GM23248 (cell line): ENCODE results near the gene HCFC1R1. TPM values are rescaled to one million over a fixed set of nuclear protein-coding genes. Genes with fewer than 3 reads are reported as not detected.

Experiments used
- DNase-seq: peaks from one replicate; pipeline ENCODE4 v3.0.0-alpha.2; 2015
- H2AFZ ChIP-seq: fragments of 200-600 bp; sonication (generic); 2 replicates; pipeline ENCODE4 v1.6.1; 2016; ENCODE audit warnings: antibody characterized with exemption
- H3F3A ChIP-seq: fragments of 200-600 bp; sonication (generic); 2 replicates; pipeline ENCODE4 v1.6.1; 2016; ENCODE audit warnings: mild to moderate bottlenecking, antibody characterized with exemption, mixed run types; ENCODE audit not compliant: insufficient read depth
- H3K27ac ChIP-seq: fragments of 200-600 bp; sonication (generic); 2 replicates; pipeline ENCODE4 v1.5.1; 2016; ENCODE audit warnings: mild to moderate bottlenecking
- H3K27me3 ChIP-seq: fragments of 200-600 bp; sonication (generic); replicated peaks from 2 replicates; pipeline ENCODE4 v1.6.1; 2016; ENCODE audit warnings: mild to moderate bottlenecking; ENCODE audit not compliant: insufficient read depth
- H3K36me3 ChIP-seq: fragments of 200-600 bp; sonication (generic); 2 replicates; pipeline ENCODE4 v1.6.1; 2016; ENCODE audit warnings: low read depth, mild to moderate bottlenecking
- H3K4me1 ChIP-seq: fragments of 200-600 bp; sonication (generic); 2 replicates; pipeline ENCODE4 v1.6.1; 2016; ENCODE audit warnings: mild to moderate bottlenecking; ENCODE audit not compliant: insufficient read depth
- H3K4me2 ChIP-seq: fragments of 200-600 bp; sonication (generic); one replicate; pipeline ENCODE4 v1.6.1; 2016; ENCODE audit warnings: mild to moderate bottlenecking; ENCODE audit not compliant: unreplicated experiment
- H3K4me3 ChIP-seq: fragments of 200-600 bp; sonication (generic); 2 replicates; pipeline ENCODE4 v1.5.1; 2016; ENCODE audit warnings: mild to moderate bottlenecking
- H3K79me2 ChIP-seq: fragments of 200-600 bp; sonication (generic); 2 replicates; pipeline ENCODE4 v1.6.1; 2016; ENCODE audit warnings: mild to moderate bottlenecking; ENCODE audit not compliant: insufficient read depth
- H3K9ac ChIP-seq: fragments of 200-600 bp; sonication (generic); 2 replicates; pipeline ENCODE4 v1.6.1; 2016; ENCODE audit warnings: mild to moderate bottlenecking
- H3K9me2 ChIP-seq: fragments of 200-600 bp; sonication (generic); 2 replicates; pipeline ENCODE4 v1.6.1; 2016; ENCODE audit warnings: mixed run types, mild to moderate bottlenecking, moderate library complexity; ENCODE audit not compliant: insufficient read depth
- H3K9me3 ChIP-seq: fragments of 200-600 bp; sonication (generic); one replicate; pipeline ENCODE4 v1.6.1; 2017; ENCODE audit warnings: low read depth
- H4K20me1 ChIP-seq: fragments of 200-600 bp; sonication (generic); 2 replicates; pipeline ENCODE4 v1.6.0; 2016; ENCODE audit not compliant: insufficient read depth
- EZH2 ChIP-seq: fragments of 200-600 bp; sonication (generic); IDR thresholded peaks from 2 replicates; pipeline ENCODE4 v1.6.1; 2018; ENCODE audit warnings: antibody characterized with exemption, mild to moderate bottlenecking; ENCODE audit not compliant: insufficient read depth, poor library complexity, severe bottlenecking
- EZH2phosphoT487 ChIP-seq: fragments of 200-600 bp; sonication (generic); IDR thresholded peaks from 2 replicates; pipeline ENCODE4 v1.6.1; 2018; ENCODE audit warnings: antibody characterized with exemption, moderate library complexity, mild to moderate bottlenecking, low read depth; ENCODE audit not compliant: insufficient read depth
- WGBS, 2 experiments: methylation state at CpG; one replicate each; pipeline ENCODE4 v1.1.6; 2015 to 2017; ENCODE audit warnings: low lambda C conversion rate in 2 of 2, low coverage in 1 of 2; ENCODE audit errors: missing lambda C conversion rate in 2 of 2; 5-methylcytosine and 5-hydroxymethylcytosine counted together
- in situ Hi-C: fragments of 300-500 bp; cut with MboI; formaldehyde crosslinking; loops from 2 replicates; pipeline ENCODE4 v1.15.0; 2020
- polyA plus RNA-seq: library from polyadenylated mRNA; unstranded; fragments of >200 nt; fragmentation: Nextera tagmentation; extraction: Ambion mirVana; gene quantifications from 2 replicates; pipeline ENCODE4 v1.2.1, GENCODE V29; 2016
- total RNA-seq: library from RNA; depleted of rRNA; stranded (reverse); fragments of >200 nt; shearing (Covaris generic); gene quantifications from 2 replicates; pipeline ENCODE4 v1.2.3, GENCODE V29; 2014

Gene HCFC1R1
- total and polyA plus RNA-seq, 2 experiments from 2014 or later, result 7.2 to 53.2 TPM

- H3K4me2 ChIP-seq, result no peak overlapping the region
- H2AFZ ChIP-seq, result no peak overlapping the region
- H3K27ac ChIP-seq, result no peak overlapping the region
- no peak for DNase-seq
- H4K20me1 ChIP-seq, result no peaks in the 10 kb centered on the region
- TF ChIP-seq EZH2 (peak; percentile 39), EZH2phosphoT487 (no peak)
- H3K79me2 ChIP-seq, result no peaks in the 10 kb centered on the region
- 43 to 45% methylated on average over 19 of the region's 19 CpGs for WGBS, 2 experiments
- H3K9ac ChIP-seq, result no peak overlapping the region
- H3K36me3 ChIP-seq, result no peaks in the 10 kb centered on the region
- peaks cover 42% of the 10 kb centered on the region for H3K27me3 ChIP-seq
- H3K4me3 ChIP-seq, result no peak overlapping the region
- no peaks in the 10 kb centered on the region for H3F3A ChIP-seq
- in situ Hi-C loops, result no loop called here
- no peaks in the 10 kb centered on the region for H3K4me1 ChIP-seq
- H3K9me2 ChIP-seq, result no peaks in the 10 kb centered on the region
- H3K9me3 ChIP-seq, result no peaks in the 10 kb centered on the region
Observed at GRCh38 chr16:3035289-3035971, 11.7 kb upstream of the HCFC1R1 start.

DNA sequence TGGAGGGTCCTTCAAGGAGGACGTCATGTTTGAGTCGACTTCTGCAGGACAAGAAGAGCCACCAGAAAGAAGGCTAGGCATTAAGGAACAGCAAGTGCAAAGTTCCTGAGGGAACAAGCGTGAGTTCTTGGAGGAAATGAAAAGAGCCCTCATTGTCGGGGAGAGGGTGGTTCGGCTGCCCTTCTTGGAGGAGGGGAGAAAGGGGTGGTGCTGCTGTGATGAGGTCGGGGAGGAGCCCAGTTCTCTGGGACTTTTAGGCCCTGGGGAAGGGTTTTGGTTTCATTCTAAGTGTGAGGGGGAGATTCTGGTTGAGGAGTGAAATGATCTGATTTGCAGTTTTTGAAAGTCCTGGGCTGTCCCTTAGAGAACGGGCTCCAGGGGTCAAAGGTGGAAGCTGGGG is 8.9 kb upstream of the HCFC1R1 start:
- Histone ChIP-seq H3K27ac (no peak overlapping the region), H3K36me3 (no peaks in the 10 kb centered on the region), H3K4me2 (no peak overlapping the region), H3K79me2 (no peaks in the 10 kb centered on the region), H3K9me3 (no peaks in the 10 kb centered on the region), H3K9me2 (no peaks in the 10 kb centered on the region), H4K20me1 (no peaks in the 10 kb centered on the region), H3K4me1 (no peaks in the 10 kb centered on the region), H2AFZ (no peak overlapping the region), H3K4me3 (no peak overlapping the region), H3K9ac (no peak overlapping the region), H3F3A (0 out of 2 replicates have a peak, but pooled peaks cover 7% of the 10 kb centered on the region), H3K27me3 (peaks cover 32% of the 10 kb centered on the region)
- in situ Hi-C loops, result no loop called here
- no peak for TF ChIP-seq EZH2phosphoT487
- no peak for TF ChIP-seq EZH2
- DNase-seq, result no peak
- 47 to 52% methylated on average over 6 to 7 of the region's 7 CpGs for WGBS, 2 experiments

GRCh38 chr16:3030222-3031212 is 6.8 kb upstream of the HCFC1R1 start:
- no peak overlapping the region for H3K27ac ChIP-seq
- H3K4me1 ChIP-seq, result no peaks in the 10 kb centered on the region
- WGBS, 2 experiments, result 80 to 82% methylated on average over 27 to 33 of the region's 33 CpGs
- TF ChIP-seq EZH2 (no peak), EZH2phosphoT487 (no peak)
- no peak overlapping the region for H3K9ac ChIP-seq
- no peaks in the 10 kb centered on the region for H3K9me3 ChIP-seq
- no peaks in the 10 kb centered on the region for H4K20me1 ChIP-seq
- H3K79me2 ChIP-seq, result no peaks in the 10 kb centered on the region
- 0 out of 2 replicates have a peak, but pooled peaks cover 7% of the 10 kb centered on the region for H3F3A ChIP-seq
- in situ Hi-C loops, result no loop called here
- no peak overlapping the region for H2AFZ ChIP-seq
- no peaks in the 10 kb centered on the region; the same call in 1 of the 2 replicates for H3K36me3 ChIP-seq
- H3K9me2 ChIP-seq, result no peaks in the 10 kb centered on the region
- H3K27me3 ChIP-seq, result peaks cover 11% of the 10 kb centered on the region
- no peak for DNase-seq
- H3K4me3 ChIP-seq, result no peak overlapping the region
- no peak overlapping the region for H3K4me2 ChIP-seq

- peak; percentile 84 for DNase-seq
- H3K79me2 ChIP-seq, result no peaks in the 10 kb centered on the region
- no peaks in the 10 kb centered on the region for H4K20me1 ChIP-seq
- H3K4me2 ChIP-seq, result peak overlapping the region; percentile 33
- no peak overlapping the region for H3K27ac ChIP-seq
- 12 to 16% methylated on average over 45 to 54 of the region's 59 CpGs for WGBS, 2 experiments
- no peaks in the 10 kb centered on the region; the same call in 1 of the 2 replicates for H3K36me3 ChIP-seq
- H3K9me2 ChIP-seq, result no peaks in the 10 kb centered on the region
- H3K4me3 ChIP-seq, result peak overlapping the region; percentile 50
- peak overlapping the region; percentile 48; the same call in 1 of the 2 replicates for H3K9ac ChIP-seq
- peak overlapping the region; percentile 57 for H2AFZ ChIP-seq
- H3K9me3 ChIP-seq, result no peaks in the 10 kb centered on the region
- H3F3A ChIP-seq, result 0 out of 2 replicates have a peak, but pooled peaks cover 7% of the 10 kb centered on the region
- H3K4me1 ChIP-seq, result no peaks in the 10 kb centered on the region
- TF ChIP-seq EZH2phosphoT487, result no peak
- no peak for TF ChIP-seq EZH2
- H3K27me3 ChIP-seq, result 0 out of 2 replicates have a peak, but pooled peaks cover 7% of the 10 kb centered on the region
- in situ Hi-C loops, result no loop called here
Observed at GRCh38 chr16:3029491-3030221, 5.9 kb upstream of the HCFC1R1 start.
